ENCODE data around the gene NIM1K. TPM values are rescaled to one million over a fixed set of nuclear protein-coding genes. Genes with fewer than 3 reads are reported as not detected.

The NIM1K gene
- total and polyA plus RNA-seq, 2 donors (not counting 3 experiments of a cell fraction or from before 2014, with no cell fraction given): 0.04 to 0.49 TPM

DNA sequence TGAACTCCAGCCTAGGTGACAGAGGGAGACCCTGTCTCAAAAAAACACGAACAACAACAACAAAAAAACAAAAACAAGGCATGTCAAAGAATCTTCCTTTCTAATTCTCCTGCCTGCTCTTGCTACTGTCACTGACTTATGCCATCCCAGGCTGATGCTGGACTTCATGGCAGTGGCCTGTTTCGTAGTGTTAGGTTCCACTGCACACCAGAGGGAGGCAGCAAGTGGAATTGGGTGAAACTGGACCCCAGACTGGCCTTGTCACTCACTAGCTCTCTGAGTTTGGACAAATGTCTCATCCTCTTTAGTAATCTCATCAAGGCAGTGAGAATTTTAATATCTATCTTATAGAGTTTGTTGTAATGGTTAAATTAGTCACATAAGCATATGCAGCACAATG is 12.9 kb downstream of the NIM1K start:
- CTCF ChIA-PET: interaction anchor here (0.9 kb wide), 1 partner anchor 23 kb away, joined by 3 read pairs; no protein-coding TSS in a partner anchor
- dilution Hi-C loops (cut with MboI; ENCODE audit: extremely low pct_ligation_motif_present, low sequenced_read_pairs): no loop called here
- no peaks in the 10 kb centered on the region for H3K9me3 ChIP-seq (replicated peaks; ENCODE audit: control insufficient read depth, insufficient read depth, low read length)
- DNase-seq (ENCODE audit: low read depth, low spot score) (no peak), FAIRE-seq (no peak)
- no peaks in the 10 kb centered on the region for H3K79me2 ChIP-seq (ENCODE audit: control insufficient read depth, insufficient read depth, low read length)
- H3K27me3 ChIP-seq (ENCODE audit: control insufficient read depth in 2 of 2, insufficient read depth in 2 of 2, low read length in 2 of 2): peaks cover 1 to 7% of the 10 kb centered on the region in 2 experiments
- H3K4me2 ChIP-seq (ENCODE audit: insufficient read depth, low read length): no peak overlapping the region
- H3K9me1 ChIP-seq (replicated peaks; ENCODE audit: control insufficient read depth, extremely low read depth, insufficient read depth, low read length): no peaks in the 10 kb centered on the region
- H4K20me1 ChIP-seq (replicated peaks; ENCODE audit: control insufficient read depth, extremely low read depth, insufficient read depth, low read length): no peaks in the 10 kb centered on the region
- intact Hi-C loops (cut with micrococcal nuclease): no loop called here
- H3K9ac ChIP-seq (replicated peaks; ENCODE audit: extremely low read depth, insufficient read depth, low read length): no peak overlapping the region
- H3K36me3 ChIP-seq (ENCODE audit: control insufficient read depth in 2 of 2, extremely low read depth in 1 of 2, insufficient read depth in 2 of 2, low read length in 2 of 2): no peaks in the 10 kb centered on the region
- BruUV-seq (replicated peaks): no TSS peak
- no peak overlapping the region for H3K27ac ChIP-seq (ENCODE audit: insufficient read depth, low read depth, low read length)
- no peak overlapping the region for H2AFZ ChIP-seq (ENCODE audit: low read depth, low read length)
- no peaks in the 10 kb centered on the region for H3K4me1 ChIP-seq (ENCODE audit: control insufficient read depth, extremely low read depth, insufficient read depth, low read length)
- TF ChIP-seq EZH2 (IDR thresholded peaks at IDR 0.05; ENCODE audit: borderline replicate concordance, low read depth, low read length, severe bottlenecking) (no peak), MYC (IDR thresholded peaks at IDR 0.05; ENCODE audit: low read depth, low read length) (no peak), FOS (IDR thresholded peaks at IDR 0.05; ENCODE audit: borderline replicate concordance, insufficient read depth, low read length) (no peak), POLR2A (IDR thresholded peaks at IDR 0.05; ENCODE audit: low read depth, low read length) (no peak), POLR2AphosphoS5 (IDR thresholded peaks at IDR 0.05; ENCODE audit: insufficient read depth, low read depth, low read length) (no peak), GATA2 (IDR thresholded peaks at IDR 0.05; ENCODE audit: insufficient read depth, insufficient read length, low read depth, low read length) (no peak), JUN (IDR thresholded peaks at IDR 0.05; ENCODE audit: borderline replicate concordance, insufficient read depth, insufficient read length, low read depth) (no peak)
- TF ChIP-seq, protein P1, sequence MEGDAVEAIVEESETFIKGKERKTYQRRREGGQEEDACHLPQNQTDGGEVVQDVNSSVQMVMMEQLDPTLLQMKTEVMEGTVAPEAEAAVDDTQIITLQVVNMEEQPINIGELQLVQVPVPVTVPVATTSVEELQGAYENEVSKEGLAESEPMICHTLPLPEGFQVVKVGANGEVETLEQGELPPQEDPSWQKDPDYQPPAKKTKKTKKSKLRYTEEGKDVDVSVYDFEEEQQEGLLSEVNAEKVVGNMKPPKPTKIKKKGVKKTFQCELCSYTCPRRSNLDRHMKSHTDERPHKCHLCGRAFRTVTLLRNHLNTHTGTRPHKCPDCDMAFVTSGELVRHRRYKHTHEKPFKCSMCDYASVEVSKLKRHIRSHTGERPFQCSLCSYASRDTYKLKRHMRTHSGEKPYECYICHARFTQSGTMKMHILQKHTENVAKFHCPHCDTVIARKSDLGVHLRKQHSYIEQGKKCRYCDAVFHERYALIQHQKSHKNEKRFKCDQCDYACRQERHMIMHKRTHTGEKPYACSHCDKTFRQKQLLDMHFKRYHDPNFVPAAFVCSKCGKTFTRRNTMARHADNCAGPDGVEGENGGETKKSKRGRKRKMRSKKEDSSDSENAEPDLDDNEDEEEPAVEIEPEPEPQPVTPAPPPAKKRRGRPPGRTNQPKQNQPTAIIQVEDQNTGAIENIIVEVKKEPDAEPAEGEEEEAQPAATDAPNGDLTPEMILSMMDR (IDR thresholded peaks at IDR 0.05; ENCODE audit: extremely low read depth in 1 of 2, insufficient read depth in 1 of 2, low read depth in 1 of 2, low read length in 2 of 2): no peak
- TF ChIP-seq, protein P2, sequence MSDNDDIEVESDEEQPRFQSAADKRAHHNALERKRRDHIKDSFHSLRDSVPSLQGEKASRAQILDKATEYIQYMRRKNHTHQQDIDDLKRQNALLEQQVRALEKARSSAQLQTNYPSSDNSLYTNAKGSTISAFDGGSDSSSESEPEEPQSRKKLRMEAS (IDR thresholded peaks at IDR 0.05; ENCODE audit: insufficient read depth, insufficient read length): no peak
- H3K4me3 ChIP-seq (replicated peaks in 1 of 3; ENCODE audit: insufficient read depth in 1 of 3, low read depth in 1 of 3, low read length in 3 of 3): no peak overlapping the region
- POLR2A ChIA-PET: no interaction called here
